GM12873 (cell line): ENCODE results near the gene UPB1.

Experiments used
- CTCF ChIP-seq: IDR thresholded peaks from 2 replicates; pipeline ENCODE4 v1.5.1; 2012; ENCODE audit warnings: low read depth, mild to moderate bottlenecking, moderate library complexity, low read length, control low read depth; ENCODE audit not compliant: insufficient read depth; ENCODE audit errors: missing control alignments

Gene UPB1

GRCh38 chr22:24521791-24522245 lies 26.7 kb downstream of the UPB1 start:
- TF ChIP-seq CTCF, result peak; percentile 72

- TF ChIP-seq CTCF, result no peak
These were observed 28.7 kb downstream of the UPB1 start for GRCh38 chr22:24523873-24524272.

- peak; percentile 96 for TF ChIP-seq CTCF
These were observed 30.4 kb downstream of the UPB1 start for GRCh38 chr22:24525416-24526037.

- TF ChIP-seq CTCF, result no peak
These were observed 31.1 kb downstream of the UPB1 start for GRCh38 chr22:24526191-24526590.

GRCh38 chr22:24529898-24530297 lies 34.8 kb downstream of the UPB1 start:
- TF ChIP-seq CTCF, result no peak

- no peak for TF ChIP-seq CTCF
These were observed 36.9 kb downstream of the UPB1 start for GRCh38 chr22:24532075-24532474.

- TF ChIP-seq CTCF, result no peak
These were observed 40.2 kb downstream of the UPB1 start for GRCh38 chr22:24535348-24535747.
